Uterus (tissue), 4 donors: ENCODE data around the gene BRINP3. TPM values are rescaled to one million over a fixed set of nuclear protein-coding genes. Genes with fewer than 3 reads are reported as not detected.

Experiments used
- DNase-seq, 2 donors: peaks; one replicate each; pipeline ENCODE4 v3.0.0-alpha.2; 2019 to 2020
- H3K27ac ChIP-seq, 2 donors: fragments of 200-600 bp; sonication (generic); 1 replicate in 1 of 2; 2 replicates in 1 of 2; pipeline ENCODE4 v1.5.1; 2016 to 2018
- H3K27me3 ChIP-seq, 2 donors: fragments of 200-600 bp; sonication (generic); one replicate each; pipeline ENCODE4 v1.5.1; 2018 to 2019; ENCODE audit warnings: control low read depth in 1 of 2
- H3K36me3 ChIP-seq, 2 donors: fragments of 200-600 bp; sonication (generic); one replicate each; pipeline ENCODE4 v1.5.1; 2019; ENCODE audit warnings: control low read depth in 1 of 2
- H3K4me1 ChIP-seq, 2 donors: fragments of 200-600 bp; sonication (generic); one replicate each; pipeline ENCODE4 v1.5.1; 2018 to 2019; ENCODE audit warnings: control low read depth in 1 of 2
- H3K4me3 ChIP-seq, 2 donors: fragments of 200-600 bp; sonication (generic); 1 replicate in 1 of 2; 2 replicates in 1 of 2; pipeline ENCODE4 v1.5.1; 2018 to 2019; ENCODE audit warnings: mild to moderate bottlenecking in 1 of 2
- H3K9me3 ChIP-seq, 2 donors: fragments of 200-600 bp; sonication (generic); one replicate each; pipeline ENCODE4 v1.5.1; 2019; ENCODE audit warnings: control low read depth in 1 of 2
- POLR2A ChIP-seq, 2 donors: fragments of 450-650 bp; IDR thresholded peaks; one replicate each; pipeline ENCODE4 v1.6.1; 2016; ENCODE audit warnings: antibody characterized with exemption in 2 of 2, mild to moderate bottlenecking in 1 of 2, moderate library complexity in 1 of 2
- intact Hi-C: fragments of 100-400 bp; cut with DNase I; formaldehyde crosslinking; loops from one replicate; pipeline ENCODE4 v1.15.1; 2023; ENCODE audit warnings: low total_unique reads
- total RNA-seq, 4 donors: library from RNA; depleted of rRNA in 3 of 4; stranded (reverse); fragments of >200 nt in 3 of 4; gene quantifications; one replicate each; pipeline versions ENCODE4 v1.1.0 to v1.2.4, GENCODE V29; 2014 to 2023
- TF ChIP-seq, protein P1 (sequence below), 4 experiments: fragments of 200-600 bp in 2 of 4; fragments of 450-650 bp in 2 of 4; sonication (generic) in 2 of 4; IDR thresholded peaks; one replicate each; pipeline ENCODE4 v1.5.1; 2016 to 2019; ENCODE audit warnings: antibody characterized with exemption in 4 of 4, mild to moderate bottlenecking in 2 of 4, moderate library complexity in 1 of 4
- donor health status: DM: yes; HTN: yes; CAD: no.

Gene BRINP3
- total RNA-seq, 4 donors from 2014 or later: under 0.01 to 39.7 (median 0.76) TPM; not detected in 1

DNA sequence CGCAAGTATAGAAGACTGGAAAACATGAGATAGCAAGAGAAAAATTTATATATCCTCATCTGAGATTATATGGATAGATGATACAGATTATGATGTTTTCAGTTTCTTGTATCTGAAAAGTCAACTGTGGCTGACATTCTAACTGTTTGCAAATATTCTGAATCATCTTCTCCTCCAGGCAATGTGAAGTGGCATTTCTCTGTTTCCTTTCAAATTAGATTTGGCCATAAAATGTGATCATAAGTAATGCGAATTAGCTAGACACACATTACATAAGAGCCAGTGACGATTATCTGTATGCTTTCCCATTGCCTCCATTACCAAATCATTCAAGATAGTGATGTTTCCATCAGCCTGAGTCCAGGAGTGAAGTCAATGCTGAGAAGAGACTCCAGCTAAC, 265.2 kb downstream of the BRINP3 start:
- Histone ChIP-seq H3K4me3 (no peak overlapping the region), H3K4me1 (no peaks in the 10 kb centered on the region), H3K27ac (no peak overlapping the region), H3K36me3 (no peaks in the 10 kb centered on the region), H3K27me3 (no peaks in the 10 kb centered on the region), H3K9me3 (no peaks in the 10 kb centered on the region)
- DNase-seq: no peak
- intact Hi-C loops: no loop called here
- no peak for TF ChIP-seq POLR2A (IDR thresholded peaks at IDR 0.05)
- TF ChIP-seq, protein P1, sequence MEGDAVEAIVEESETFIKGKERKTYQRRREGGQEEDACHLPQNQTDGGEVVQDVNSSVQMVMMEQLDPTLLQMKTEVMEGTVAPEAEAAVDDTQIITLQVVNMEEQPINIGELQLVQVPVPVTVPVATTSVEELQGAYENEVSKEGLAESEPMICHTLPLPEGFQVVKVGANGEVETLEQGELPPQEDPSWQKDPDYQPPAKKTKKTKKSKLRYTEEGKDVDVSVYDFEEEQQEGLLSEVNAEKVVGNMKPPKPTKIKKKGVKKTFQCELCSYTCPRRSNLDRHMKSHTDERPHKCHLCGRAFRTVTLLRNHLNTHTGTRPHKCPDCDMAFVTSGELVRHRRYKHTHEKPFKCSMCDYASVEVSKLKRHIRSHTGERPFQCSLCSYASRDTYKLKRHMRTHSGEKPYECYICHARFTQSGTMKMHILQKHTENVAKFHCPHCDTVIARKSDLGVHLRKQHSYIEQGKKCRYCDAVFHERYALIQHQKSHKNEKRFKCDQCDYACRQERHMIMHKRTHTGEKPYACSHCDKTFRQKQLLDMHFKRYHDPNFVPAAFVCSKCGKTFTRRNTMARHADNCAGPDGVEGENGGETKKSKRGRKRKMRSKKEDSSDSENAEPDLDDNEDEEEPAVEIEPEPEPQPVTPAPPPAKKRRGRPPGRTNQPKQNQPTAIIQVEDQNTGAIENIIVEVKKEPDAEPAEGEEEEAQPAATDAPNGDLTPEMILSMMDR (IDR thresholded peaks at IDR 0.05): no peak

- no peaks in the 10 kb centered on the region for H3K36me3 ChIP-seq
- no peak overlapping the region for H3K4me3 ChIP-seq
- H3K4me1 ChIP-seq: no peaks in the 10 kb centered on the region
- TF ChIP-seq, protein P1 (IDR thresholded peaks at IDR 0.05): no peak
- intact Hi-C loops: no loop called here
- no peak overlapping the region for H3K27ac ChIP-seq
- no peak for DNase-seq
- no peaks in the 10 kb centered on the region for H3K27me3 ChIP-seq
- H3K9me3 ChIP-seq: no peaks in the 10 kb centered on the region
Observed at GRCh38 chr1:190207733-190208132, 269.9 kb downstream of the BRINP3 start.

GRCh38 chr1:190205713-190206112, 272.0 kb downstream of the BRINP3 start:
- Histone ChIP-seq H3K36me3 (no peaks in the 10 kb centered on the region), H3K4me3 (no peak overlapping the region), H3K4me1 (no peaks in the 10 kb centered on the region), H3K9me3 (no peaks in the 10 kb centered on the region), H3K27me3 (no peaks in the 10 kb centered on the region), H3K27ac (no peak overlapping the region)
- intact Hi-C loops: no loop called here
- no peak for TF ChIP-seq POLR2A (IDR thresholded peaks at IDR 0.05)
- TF ChIP-seq, protein P1 (IDR thresholded peaks at IDR 0.05): no peak
- DNase-seq: no peak

- Histone ChIP-seq H3K27me3 (no peaks in the 10 kb centered on the region), H3K9me3 (no peaks in the 10 kb centered on the region), H3K36me3 (no peaks in the 10 kb centered on the region), H3K27ac (no peak overlapping the region), H3K4me1 (no peaks in the 10 kb centered on the region), H3K4me3 (no peak overlapping the region)
- no peak for DNase-seq
- TF ChIP-seq, protein P1 (IDR thresholded peaks at IDR 0.05): no peak
- no peak for TF ChIP-seq POLR2A (IDR thresholded peaks at IDR 0.05)
- intact Hi-C loops: no loop called here
Observed at GRCh38 chr1:190196020-190196419, 281.6 kb downstream of the BRINP3 start.

DNA sequence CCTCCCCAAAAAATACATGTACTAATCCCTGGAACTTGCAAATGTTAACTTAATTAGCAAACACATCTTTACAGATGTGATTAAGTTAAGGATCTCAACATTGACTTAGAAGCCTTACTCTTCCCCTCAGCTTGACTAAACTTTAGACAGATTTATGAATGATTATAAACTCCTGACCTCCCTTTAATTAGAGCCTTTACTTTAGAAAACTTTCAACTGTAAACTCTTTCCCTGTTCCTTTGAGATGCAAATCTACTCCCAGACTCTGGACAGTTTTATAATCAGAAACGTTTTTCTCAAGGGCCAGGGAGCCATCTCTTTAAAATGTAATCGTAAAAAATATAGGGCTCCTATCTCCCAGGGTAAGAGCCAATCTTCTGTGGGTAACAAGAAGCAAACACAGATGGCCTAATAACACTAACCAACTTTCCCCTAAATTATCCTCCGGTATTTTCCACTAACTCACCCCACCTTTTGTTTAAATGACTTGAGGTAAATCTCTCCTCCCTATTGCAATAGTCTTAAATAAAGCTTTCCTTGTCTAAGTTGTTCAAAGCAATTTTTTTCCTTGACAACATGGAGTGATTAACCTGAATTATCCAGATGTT, 284.1 kb downstream of the BRINP3 start:
- DNase-seq: no peak
- H3K27ac ChIP-seq: no peak overlapping the region

More for the DNA sequence above, 284.1 kb downstream of the BRINP3 start:
- TF ChIP-seq, protein P1 (IDR thresholded peaks at IDR 0.05): no peak
- no peak for TF ChIP-seq POLR2A (IDR thresholded peaks at IDR 0.05)
- Histone ChIP-seq H3K9me3 (no peaks in the 10 kb centered on the region), H3K36me3 (no peaks in the 10 kb centered on the region), H3K27me3 (no peaks in the 10 kb centered on the region), H3K4me3 (no peak overlapping the region), H3K4me1 (no peaks in the 10 kb centered on the region)
- intact Hi-C loops: no loop called here
